Activated CD8-positive, alpha-beta memory T cell treated with anti-CD3 and anti-CD28 coated beads, Interleukin-2, amount 50 U/mL, for 24 hours (primary cell): ENCODE measurements around the gene PCDHA6.
"Not testable (repeated sequence)": the region's sequence is repeated elsewhere in the genome, so short reads cannot be mapped to it uniquely, and the experiment has no call there.

ENCODE experiments used
- DNase-seq: peaks from one replicate; pipeline ENCODE4 v3.0.0-alpha.2; 2020; ENCODE audit errors: extremely low read depth

The PCDHA6 gene

GRCh38 chr5:140827704-140828361 lies at the start of gene PCDHA6:
Gene PCDHA6, plus strand, starts transcription at chr5:140827960. Its CDS starts 132 bp downstream, at chr5:140828092.
- no peak for DNase-seq

GRCh38 chr5:140780512-140780911 lies 47.2 kb upstream of the PCDHA6 start:
- DNase-seq, result no peak

GRCh38 chr5:140785905-140786686 lies 41.7 kb upstream of the PCDHA6 start, which contains the start of gene PCDHA1:
Gene PCDHA1, plus strand, starts transcription at chr5:140786140.
- DNase-seq, result no peak

GRCh38 chr5:140787422-140787821 lies 40.3 kb upstream of the PCDHA6 start:
- DNase-seq, result not testable (repeated sequence)

GRCh38 chr5:140787849-140788504 lies 39.8 kb upstream of the PCDHA6 start:
- not testable (repeated sequence) for DNase-seq

- DNase-seq, result no peak
Measured at GRCh38 chr5:140791089-140791488, 36.7 kb upstream of the PCDHA6 start.

- no peak for DNase-seq
Measured at GRCh38 chr5:140794595-140795258, 33.0 kb upstream of the PCDHA6 start, which contains the start of gene PCDHA2. Gene PCDHA2, plus strand, starts transcription at chr5:140794852.

GRCh38 chr5:140795259-140795641 lies 32.5 kb upstream of the PCDHA6 start:
- DNase-seq, result no peak

GRCh38 chr5:140796072-140796717 lies 31.6 kb upstream of the PCDHA6 start:
- not testable (repeated sequence) for DNase-seq

GRCh38 chr5:140796718-140797095 lies 31.1 kb upstream of the PCDHA6 start:
- DNase-seq, result no peak

- DNase-seq, result no peak
Measured at GRCh38 chr5:140800816-140801493, 26.8 kb upstream of the PCDHA6 start, which contains the start of gene PCDHA3. Gene PCDHA3, plus strand, starts transcription at chr5:140801057.

- DNase-seq, result no peak
Measured at GRCh38 chr5:140801494-140801841, 26.3 kb upstream of the PCDHA6 start.

GRCh38 chr5:140802381-140802780 lies 25.4 kb upstream of the PCDHA6 start:
- DNase-seq, result not testable (repeated sequence)

- DNase-seq, result no peak
Measured at GRCh38 chr5:140802781-140803271, 24.9 kb upstream of the PCDHA6 start.

- DNase-seq, result no peak
Measured at GRCh38 chr5:140806834-140807775, 20.7 kb upstream of the PCDHA6 start, which contains the start of gene PCDHA4. Gene PCDHA4, plus strand, starts transcription at chr5:140807068.

GRCh38 chr5:140808241-140808888 lies 19.4 kb upstream of the PCDHA6 start:
- not testable (repeated sequence) for DNase-seq

- no peak for DNase-seq
Measured at GRCh38 chr5:140808889-140809291, 18.9 kb upstream of the PCDHA6 start.

GRCh38 chr5:140821375-140822280 lies 6.1 kb upstream of the PCDHA6 start, which contains the start of gene PCDHA5:
Gene PCDHA5, plus strand, starts transcription at chr5:140821613.
- no peak for DNase-seq
